Endothelial cell (in vitro differentiated cells): ENCODE results near the gene GUK1. TPM values are rescaled to one million over a fixed set of nuclear protein-coding genes. Genes with fewer than 3 reads are reported as not detected.
A peak's percentile ranks its signal among the peaks of the same experiment; 100 is the strongest.
"Not testable (repeated sequence)": the region's sequence is repeated elsewhere in the genome, so short reads cannot be mapped to it uniquely, and the experiment has no call there.

Experiments
- DNase-seq: peaks from one replicate; pipeline ENCODE4 v3.0.0; 2021; ENCODE audit warnings: low spot score
- H3K27ac Mint-ChIP-seq: one replicate; pipeline ENCODE4 v1.8.0; 2021; ENCODE audit warnings: mixed read lengths, inconsistent platforms; ENCODE audit not compliant: unreplicated experiment
- H3K27me3 Mint-ChIP-seq: one replicate; pipeline ENCODE4 v1.8.0; 2021; ENCODE audit warnings: mild to moderate bottlenecking, moderate library complexity, mixed read lengths, inconsistent platforms; ENCODE audit not compliant: unreplicated experiment
- H3K36me3 Mint-ChIP-seq: one replicate; pipeline ENCODE4 v1.8.0; 2021; ENCODE audit warnings: mild to moderate bottlenecking, low read depth, mixed read lengths, inconsistent platforms; ENCODE audit not compliant: unreplicated experiment
- H3K4me1 Mint-ChIP-seq: one replicate; pipeline ENCODE4 v1.8.0; 2021; ENCODE audit warnings: mild to moderate bottlenecking, mixed read lengths, inconsistent platforms; ENCODE audit not compliant: unreplicated experiment
- H3K4me3 Mint-ChIP-seq: one replicate; pipeline ENCODE4 v1.8.0; 2021; ENCODE audit warnings: mild to moderate bottlenecking, mixed read lengths, inconsistent platforms; ENCODE audit not compliant: unreplicated experiment
- H3K9me3 Mint-ChIP-seq: one replicate; pipeline ENCODE4 v1.8.0; 2021; ENCODE audit warnings: mixed read lengths, inconsistent platforms; ENCODE audit not compliant: unreplicated experiment
- CTCF ChIP-seq: fragments of 200-600 bp; sonication (generic); IDR thresholded peaks from one replicate; pipeline ENCODE4 v1.5.0; 2021; ENCODE audit warnings: antibody characterized with exemption; ENCODE audit not compliant: unreplicated experiment
- total RNA-seq: library from RNA; stranded (reverse); fragmentation: NEBNext Ultra II Directional; extraction: Animal tissue kit (Norgen Biotek cat#: 25700); gene quantifications from one replicate; pipeline ENCODE4 v1.2.1, GENCODE V29; 2021; ENCODE audit not compliant: unreplicated experiment

GUK1 gene
- total RNA-seq, 1 donor from 2014 or later: 280 TPM

DNA sequence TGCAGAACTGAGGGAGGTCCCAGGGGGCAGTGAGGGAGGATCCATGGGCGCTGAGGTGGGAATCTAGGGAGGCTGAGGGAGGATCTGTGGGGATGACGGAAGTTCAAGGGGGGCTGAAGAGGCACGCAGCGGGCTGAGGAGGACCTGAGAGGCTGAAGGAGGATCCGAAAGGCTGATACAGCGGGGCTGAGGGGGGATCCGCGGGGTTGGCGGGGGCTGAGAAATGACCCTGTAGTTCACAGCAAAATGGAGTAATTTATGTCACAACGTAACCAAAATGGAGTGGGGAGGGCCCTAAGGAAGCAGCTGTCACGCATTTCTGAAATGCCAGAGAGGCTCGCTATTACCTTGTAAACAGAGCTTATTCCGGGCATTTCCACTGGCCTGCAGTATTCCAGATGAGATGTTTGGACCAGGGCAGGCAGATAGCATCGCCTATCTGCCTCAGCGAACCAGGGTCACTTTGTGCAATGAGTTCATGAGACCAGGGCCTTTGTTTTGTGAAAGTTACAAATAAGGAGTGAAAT, 30.1 kb upstream of the GUK1 start:
- peak overlapping the region; percentile 86 for H3K27ac Mint-ChIP-seq
- no peaks in the 10 kb centered on the region for H3K9me3 Mint-ChIP-seq
- peaks cover 4% of the 10 kb centered on the region for H3K36me3 Mint-ChIP-seq
- peaks cover 15% of the 10 kb centered on the region for H3K4me1 Mint-ChIP-seq
- peak overlapping the region; percentile 95 for H3K4me3 Mint-ChIP-seq
- no peak for DNase-seq
- H3K27me3 Mint-ChIP-seq: peaks cover 6% of the 10 kb centered on the region
- no peak for TF ChIP-seq CTCF

- DNase-seq: no peak
- no peak for TF ChIP-seq CTCF
- peaks cover 4% of the 10 kb centered on the region for H3K36me3 Mint-ChIP-seq
- H3K4me3 Mint-ChIP-seq: no peak overlapping the region
- H3K27me3 Mint-ChIP-seq: peaks cover 6% of the 10 kb centered on the region
- no peaks in the 10 kb centered on the region for H3K9me3 Mint-ChIP-seq
- no peak overlapping the region for H3K27ac Mint-ChIP-seq
- H3K4me1 Mint-ChIP-seq: peaks cover 15% of the 10 kb centered on the region
These were observed 29.5 kb upstream of the GUK1 start for GRCh38 chr1:228110556-228110955.

DNA sequence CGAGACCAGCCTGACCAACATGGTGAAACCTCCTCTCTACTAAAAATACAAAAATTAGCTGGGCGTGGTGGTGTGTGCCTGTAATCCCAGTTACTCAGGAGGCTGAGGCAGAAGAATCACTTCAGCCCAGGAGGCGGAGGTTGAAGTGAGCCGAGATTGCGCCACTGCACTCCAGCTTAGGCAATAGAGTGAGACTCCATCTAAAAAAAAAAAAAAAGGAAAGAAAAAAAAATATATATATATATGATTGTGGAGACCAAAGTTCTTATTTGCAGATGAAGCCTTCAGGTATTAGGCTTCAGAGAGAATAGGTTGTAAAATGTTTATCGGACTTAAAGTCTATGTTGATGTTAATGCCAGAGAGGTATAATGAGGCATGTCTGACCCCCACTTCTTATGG, 28.8 kb upstream of the GUK1 start:
- not testable (repeated sequence) for H3K9me3 Mint-ChIP-seq, H3K27me3 Mint-ChIP-seq, H3K36me3 Mint-ChIP-seq, DNase-seq, H3K4me3 Mint-ChIP-seq, H3K27ac Mint-ChIP-seq
- H3K4me1 Mint-ChIP-seq: peaks cover 15% of the 10 kb centered on the region

GRCh38 chr1:228112167-228112566, 27.9 kb upstream of the GUK1 start:
- Mint-ChIP-seq H3K36me3 (no peaks in the 10 kb centered on the region), H3K27me3 (peaks cover 3% of the 10 kb centered on the region), H3K4me1 (peaks cover 15% of the 10 kb centered on the region), H3K27ac (no peak overlapping the region), H3K4me3 (no peak overlapping the region), H3K9me3 (no peaks in the 10 kb centered on the region)
- no peak for TF ChIP-seq CTCF
- DNase-seq: no peak

DNA sequence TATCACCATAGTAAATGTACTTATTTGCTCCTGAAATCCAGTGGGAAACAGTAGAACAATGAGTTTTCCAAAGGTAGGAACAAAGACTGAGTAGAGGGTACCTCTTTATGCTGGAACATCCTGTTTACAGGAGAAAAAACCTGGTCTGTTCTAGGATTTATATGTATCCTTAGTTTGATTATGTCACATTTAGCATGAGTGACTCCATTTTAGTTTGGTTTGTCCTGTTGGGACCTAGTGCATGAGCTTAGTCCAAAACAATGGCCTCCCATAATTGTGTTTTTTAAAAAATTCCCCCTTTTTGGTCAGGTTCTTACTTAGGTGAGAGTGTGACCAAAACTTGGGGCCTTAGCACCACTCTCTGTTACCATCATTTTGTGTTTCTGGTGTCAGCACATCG, 27.5 kb upstream of the GUK1 start:
- Mint-ChIP-seq H3K9me3 (peaks cover 3% of the 10 kb centered on the region), H3K36me3 (no peaks in the 10 kb centered on the region)

More for the DNA sequence above, 27.5 kb upstream of the GUK1 start:
- H3K27me3 Mint-ChIP-seq: peaks cover 3% of the 10 kb centered on the region
- TF ChIP-seq CTCF: no peak
- no peak for DNase-seq
- H3K4me3 Mint-ChIP-seq: no peak overlapping the region
- H3K27ac Mint-ChIP-seq: no peak overlapping the region
- H3K4me1 Mint-ChIP-seq: peaks cover 15% of the 10 kb centered on the region
